A549 (cell line): ENCODE results near the gene RPTOR. TPM values are rescaled to one million over a fixed set of nuclear protein-coding genes. Genes with fewer than 3 reads are reported as not detected.

ENCODE experiments used
- ATAC-seq, 2 experiments: fragments of 200-7000 bp in 1 of 2; fragments of >200 bp in 1 of 2; cut with Nextera tagmentation in 1 of 2; cut with Tn5 transposase in 1 of 2; 3 replicates each; pipeline versions ENCODE4 v1.8.0 to v1.9.1; 2018 to 2020; ENCODE audit warnings: mild to moderate bottlenecking in 1 of 2, moderate library complexity in 1 of 2
- CTCF ChIA-PET: fragments of 300-600 bp; sonication (Branson Sonifier 250); formaldehyde crosslinking; extraction: SDS; loops from one replicate; lab custom pipeline; 2021; ENCODE audit warnings: antibody characterized with exemption, inconsistent platforms; lab: Yijun Ruan, JAX
- POLR2A ChIA-PET: fragments of 350-600 bp; formaldehyde crosslinking; extraction: SDS; loops from one replicate; lab custom pipeline; 2021; ENCODE audit warnings: antibody characterized with exemption, inconsistent platforms; lab: Yijun Ruan, JAX
- DNase-seq, 2 experiments: peaks; one replicate each; pipeline versions ENCODE4 v3.0.0 to v3.0.0-alpha.2; 2011 to 2016; ENCODE audit warnings: low read depth in 1 of 2, low spot score in 1 of 2
- FAIRE-seq: peaks from 2 replicates; lab custom pipeline; 2011; peaks lifted over from hg19 to GRCh38; lab: Jason Lieb, UNC
- H3K27ac ChIP-seq, 2 experiments: fragments of >200 bp; sonication (Bioruptor Twin); formaldehyde crosslinking; 3 replicates each; pipeline ENCODE4 v1.5.1; 2016 to 2017
- H3K4me1 ChIP-seq: fragments of >200 bp; sonication (Bioruptor Twin); formaldehyde crosslinking; 3 replicates; pipeline ENCODE4 v1.6.1; 2016
- H3K4me2 ChIP-seq: fragments of >200 bp; sonication (Bioruptor Twin); formaldehyde crosslinking; 3 replicates; pipeline ENCODE4 v1.6.1; 2016
- H3K4me3 ChIP-seq: fragments of >200 bp; sonication (Bioruptor Twin); formaldehyde crosslinking; 3 replicates; pipeline ENCODE4 v1.5.1; 2016
- H3K9me3 ChIP-seq: fragments of >200 bp; sonication (Bioruptor Twin); formaldehyde crosslinking; 3 replicates; pipeline ENCODE4 v1.6.1; 2016
- CHD2 ChIP-seq: fragments of 150-350 bp; IDR thresholded peaks from 2 replicates; pipeline ENCODE4 v1.6.1; 2014; ENCODE audit warnings: low read length; ENCODE audit not compliant: partially characterized antibody
- FOSB ChIP-seq: fragments of 250-450 bp; sonication (Bioruptor Pico); IDR thresholded peaks from 2 replicates; pipeline ENCODE4 v1.5.0; 2020; ENCODE audit warnings: mild to moderate bottlenecking, moderate library complexity
- FOSL2 ChIP-seq, 2 experiments: fragments of 450-650 bp in 1 of 2; fragments of >200 bp in 1 of 2; sonication (Bioruptor Twin) in 1 of 2; formaldehyde crosslinking; IDR thresholded peaks; 2 replicates each; pipeline versions ENCODE4 v1.5.0 to v1.6.1; 2016 to 2020; ENCODE audit warnings: mild to moderate bottlenecking in 1 of 2, moderate library complexity in 1 of 2
- HEYL ChIP-seq: fragments of 250-450 bp; sonication (Bioruptor Pico); IDR thresholded peaks from 2 replicates; pipeline ENCODE4 v1.8.0; 2021; ENCODE audit warnings: mild to moderate bottlenecking, moderate library complexity
- HOXA7 ChIP-seq: fragments of 250-450 bp; sonication (Bioruptor Pico); IDR thresholded peaks from 2 replicates; pipeline ENCODE4 v1.5.0; 2020; ENCODE audit warnings: mild to moderate bottlenecking, moderate library complexity
- JUNB ChIP-seq: fragments of >200 bp; sonication (Bioruptor Twin); formaldehyde crosslinking; IDR thresholded peaks from 2 replicates; pipeline ENCODE4 v1.6.1; 2016
- KDM5A ChIP-seq: fragments of 200-600 bp; sonication (generic); IDR thresholded peaks from 2 replicates; pipeline ENCODE4 v1.6.1; 2016; ENCODE audit warnings: antibody characterized with exemption, mild to moderate bottlenecking
- MAFK ChIP-seq: fragments of 450-650 bp; IDR thresholded peaks from 2 replicates; pipeline ENCODE4 v1.6.1; 2014; ENCODE audit not compliant: partially characterized antibody
- MAZ ChIP-seq: fragments of 150-350 bp; IDR thresholded peaks from 2 replicates; pipeline ENCODE4 v1.6.1; 2014; ENCODE audit warnings: antibody characterized with exemption, low read depth, low read length, borderline replicate concordance
- SMC3 ChIP-seq: fragments of >200 bp; sonication (Bioruptor Twin); formaldehyde crosslinking; IDR thresholded peaks from 3 replicates; pipeline ENCODE4 v1.6.1; 2018; ENCODE audit warnings: inconsistent platforms
- SREBF2 ChIP-seq: fragments of 450-650 bp; IDR thresholded peaks from 2 replicates; pipeline ENCODE4 v1.6.1; 2014; ENCODE audit warnings: mild to moderate bottlenecking, moderate library complexity
- ZFP36 ChIP-seq: fragments of 450-650 bp; IDR thresholded peaks from 2 replicates; pipeline ENCODE4 v1.6.1; 2014; ENCODE audit warnings: borderline replicate concordance; ENCODE audit not compliant: partially characterized antibody
- WGBS: methylation state at CpG from one replicate; pipeline ENCODE4 v1.1.6; 2017; ENCODE audit errors: missing lambda C conversion rate; 5-methylcytosine and 5-hydroxymethylcytosine counted together
- polyA plus RNA-seq, 4 experiments: library from polyadenylated mRNA; depleted of rRNA in 3 of 4; stranded (reverse); fragments of >200 nt; fragmentation: RNase III in 1 of 4; extraction: RNeasy Plus Mini Kit Qiagen cat#74134 plus additional on column Dnase treatment in 1 of 4; gene quantifications; 2 replicates in 3 of 4; 3 replicates in 1 of 4; pipeline ENCODE4 v1.2.3, GENCODE V29; 2011 to 2017
- TF ChIP-seq, protein P1 (sequence below): IDR thresholded peaks from 2 replicates; pipeline ENCODE4 v1.6.1; 2012; ENCODE audit warnings: low read depth, borderline replicate concordance
- TF ChIP-seq, protein P2 (sequence below): fragments of 250-450 bp; sonication (Bioruptor Pico); IDR thresholded peaks from 2 replicates; pipeline ENCODE4 v1.5.0; 2020; ENCODE audit warnings: low read depth, mild to moderate bottlenecking, moderate library complexity
- TF ChIP-seq, protein P3 (sequence below): fragments of >200 bp; sonication (Bioruptor Twin); formaldehyde crosslinking; IDR thresholded peaks from 3 replicates; pipeline ENCODE4 v1.6.1; 2016
- TF ChIP-seq, protein P4 (sequence below): IDR thresholded peaks from 2 replicates; pipeline ENCODE4 v1.6.1; 2012
- TF ChIP-seq, protein P5 (sequence below): fragments of >200 bp; sonication (Bioruptor Twin); formaldehyde crosslinking; IDR thresholded peaks from 3 replicates; pipeline ENCODE4 v1.5.1; 2016
- TF ChIP-seq, protein P6 (sequence below): fragments of 450-650 bp; IDR thresholded peaks from 2 replicates; pipeline ENCODE4 v1.6.1; 2014; ENCODE audit warnings: antibody characterized with exemption

RPTOR gene
- polyA plus RNA-seq, 2 of the 4 experiments (the other 2 are of a cell fraction) = 10.8 to 27.1 TPM

DNA sequence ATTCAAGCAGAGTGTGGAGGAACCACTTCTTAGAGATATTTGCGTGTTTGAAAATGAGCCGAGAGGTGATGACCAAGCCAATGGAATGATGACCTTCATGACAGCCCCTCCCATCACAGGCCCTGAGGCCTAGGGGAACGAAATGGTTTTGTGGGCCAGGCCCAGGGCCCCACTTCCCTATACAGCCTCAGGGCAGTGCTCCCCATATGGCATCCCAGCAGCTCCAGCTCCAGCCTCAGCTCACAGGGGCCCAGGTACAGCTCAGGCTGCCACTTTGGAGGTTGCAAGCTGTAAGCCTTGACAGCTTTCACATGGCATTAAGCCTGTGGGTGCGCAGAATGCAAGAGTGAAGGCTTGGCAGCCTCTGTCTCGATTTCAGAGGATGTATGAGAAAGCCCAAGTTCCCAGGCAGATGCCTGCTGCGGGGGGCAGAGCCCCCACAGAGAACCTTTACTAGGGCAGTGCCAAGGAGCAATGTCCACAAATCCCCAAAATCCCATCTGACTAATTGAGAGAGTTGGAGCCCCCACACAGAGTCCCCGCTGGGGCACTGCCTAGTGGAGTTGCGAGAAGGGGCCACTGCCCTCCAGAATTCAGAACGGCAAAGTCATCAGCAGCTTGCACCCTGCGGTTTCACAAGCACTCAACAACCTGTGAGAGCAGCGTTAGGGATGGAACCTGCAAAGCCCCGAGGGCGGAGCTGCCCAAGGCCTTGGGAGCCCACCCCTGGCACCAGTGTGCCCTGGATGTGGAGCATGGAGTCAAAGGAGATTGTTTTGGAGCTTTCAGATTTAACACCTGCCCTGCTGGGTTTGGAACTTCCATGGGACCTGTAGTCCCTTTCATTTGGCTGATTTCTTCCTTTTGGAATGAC is 468.2 kb downstream of the RPTOR start:
- CTCF ChIA-PET = interaction anchor here (0.8 to 7.2 kb wide), 5 partner anchors 10 to 89 kb away, joined by 3 to 51 read pairs (median 6); no protein-coding TSS in a partner anchor

DNA sequence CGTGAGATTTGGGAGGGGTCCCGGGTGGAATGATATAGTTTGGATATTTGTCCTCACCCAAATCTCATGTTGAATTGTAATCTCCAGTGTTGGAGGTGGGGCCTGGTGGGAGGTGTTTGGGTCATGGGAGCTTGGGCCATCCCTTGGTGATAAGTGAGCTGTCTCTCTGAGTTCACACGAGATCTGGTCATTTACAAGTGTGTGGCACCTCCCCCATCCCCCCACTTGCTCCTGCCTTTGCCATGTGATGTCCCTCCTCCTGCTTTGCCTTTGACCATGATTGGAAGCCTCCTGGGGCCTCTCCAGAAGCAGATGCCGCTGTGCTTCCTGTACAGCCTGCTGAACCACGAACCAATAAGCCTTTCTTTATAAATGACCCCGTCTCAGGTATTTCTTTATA is 469.0 kb downstream of the RPTOR start:
- ATAC-seq (no peak), FAIRE-seq (no peak)
- 59% methylated on average over 6 of the region's 6 CpGs for WGBS
- H3K4me1 ChIP-seq = no peaks in the 10 kb centered on the region
- TF ChIP-seq, protein P1, sequence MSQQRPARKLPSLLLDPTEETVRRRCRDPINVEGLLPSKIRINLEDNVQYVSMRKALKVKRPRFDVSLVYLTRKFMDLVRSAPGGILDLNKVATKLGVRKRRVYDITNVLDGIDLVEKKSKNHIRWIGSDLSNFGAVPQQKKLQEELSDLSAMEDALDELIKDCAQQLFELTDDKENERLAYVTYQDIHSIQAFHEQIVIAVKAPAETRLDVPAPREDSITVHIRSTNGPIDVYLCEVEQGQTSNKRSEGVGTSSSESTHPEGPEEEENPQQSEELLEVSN = no peak
- TF ChIP-seq FOSB (CRISPR knock-in tag) (no peak), MAZ (no peak), SMC3 (no peak), KDM5A (no peak), HEYL (CRISPR knock-in tag) (no peak), JUNB (no peak), HOXA7 (CRISPR knock-in tag) (no peak), SREBF2 (no peak)
- TF ChIP-seq, protein P2, sequence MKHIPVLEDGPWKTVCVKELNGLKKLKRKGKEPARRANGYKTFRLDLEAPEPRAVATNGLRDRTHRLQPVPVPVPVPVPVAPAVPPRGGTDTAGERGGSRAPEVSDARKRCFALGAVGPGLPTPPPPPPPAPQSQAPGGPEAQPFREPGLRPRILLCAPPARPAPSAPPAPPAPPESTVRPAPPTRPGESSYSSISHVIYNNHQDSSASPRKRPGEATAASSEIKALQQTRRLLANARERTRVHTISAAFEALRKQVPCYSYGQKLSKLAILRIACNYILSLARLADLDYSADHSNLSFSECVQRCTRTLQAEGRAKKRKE = no peak
- TF ChIP-seq, protein P3, sequence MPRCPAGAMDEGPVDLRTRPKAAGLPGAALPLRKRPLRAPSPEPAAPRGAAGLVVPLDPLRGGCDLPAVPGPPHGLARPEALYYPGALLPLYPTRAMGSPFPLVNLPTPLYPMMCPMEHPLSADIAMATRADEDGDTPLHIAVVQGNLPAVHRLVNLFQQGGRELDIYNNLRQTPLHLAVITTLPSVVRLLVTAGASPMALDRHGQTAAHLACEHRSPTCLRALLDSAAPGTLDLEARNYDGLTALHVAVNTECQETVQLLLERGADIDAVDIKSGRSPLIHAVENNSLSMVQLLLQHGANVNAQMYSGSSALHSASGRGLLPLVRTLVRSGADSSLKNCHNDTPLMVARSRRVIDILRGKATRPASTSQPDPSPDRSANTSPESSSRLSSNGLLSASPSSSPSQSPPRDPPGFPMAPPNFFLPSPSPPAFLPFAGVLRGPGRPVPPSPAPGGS = no peak
- TF ChIP-seq, all 56 proteins: peak for 0
- H3K27ac ChIP-seq = no peak overlapping the region
- ChIA-PET CTCF (interaction anchor here (1.8 to 7.2 kb wide), 2 partner anchors 9 to 88 kb away, joined by 10 to 51 read pairs; no protein-coding TSS in a partner anchor), POLR2A (no interaction called here)
- no peak overlapping the region for H3K4me2 ChIP-seq
- H3K4me3 ChIP-seq = no peak overlapping the region
- H3K9me3 ChIP-seq = peaks cover 9% of the 10 kb centered on the region; the same call in 1 of the 3 replicates
- DNase-seq = no peak

More for the DNA sequence above, 468.2 kb downstream of the RPTOR start:
- ATAC-seq = peak; percentile 29 to 31; a peak in 2 of 6 replicates
- DNase-seq = no peak
- TF ChIP-seq FOSL2 (IDR thresholded peaks at IDR 0.05) = no peak
- TF ChIP-seq FOSL2 (CRISPR knock-in tag; IDR thresholded peaks at IDR 0.05) = no peak
- TF ChIP-seq ZFP36 = no peak
- TF ChIP-seq CHD2 = no peak
- TF ChIP-seq, protein P4, sequence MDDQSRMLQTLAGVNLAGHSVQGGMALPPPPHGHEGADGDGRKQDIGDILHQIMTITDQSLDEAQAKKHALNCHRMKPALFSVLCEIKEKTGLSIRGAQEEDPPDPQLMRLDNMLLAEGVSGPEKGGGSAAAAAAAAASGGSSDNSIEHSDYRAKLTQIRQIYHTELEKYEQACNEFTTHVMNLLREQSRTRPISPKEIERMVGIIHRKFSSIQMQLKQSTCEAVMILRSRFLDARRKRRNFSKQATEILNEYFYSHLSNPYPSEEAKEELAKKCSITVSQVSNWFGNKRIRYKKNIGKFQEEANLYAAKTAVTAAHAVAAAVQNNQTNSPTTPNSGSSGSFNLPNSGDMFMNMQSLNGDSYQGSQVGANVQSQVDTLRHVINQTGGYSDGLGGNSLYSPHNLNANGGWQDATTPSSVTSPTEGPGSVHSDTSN = no peak
- no peak for TF ChIP-seq MAFK
- TF ChIP-seq MAZ = no peak
- no peak for TF ChIP-seq KDM5A
- TF ChIP-seq, protein P5, sequence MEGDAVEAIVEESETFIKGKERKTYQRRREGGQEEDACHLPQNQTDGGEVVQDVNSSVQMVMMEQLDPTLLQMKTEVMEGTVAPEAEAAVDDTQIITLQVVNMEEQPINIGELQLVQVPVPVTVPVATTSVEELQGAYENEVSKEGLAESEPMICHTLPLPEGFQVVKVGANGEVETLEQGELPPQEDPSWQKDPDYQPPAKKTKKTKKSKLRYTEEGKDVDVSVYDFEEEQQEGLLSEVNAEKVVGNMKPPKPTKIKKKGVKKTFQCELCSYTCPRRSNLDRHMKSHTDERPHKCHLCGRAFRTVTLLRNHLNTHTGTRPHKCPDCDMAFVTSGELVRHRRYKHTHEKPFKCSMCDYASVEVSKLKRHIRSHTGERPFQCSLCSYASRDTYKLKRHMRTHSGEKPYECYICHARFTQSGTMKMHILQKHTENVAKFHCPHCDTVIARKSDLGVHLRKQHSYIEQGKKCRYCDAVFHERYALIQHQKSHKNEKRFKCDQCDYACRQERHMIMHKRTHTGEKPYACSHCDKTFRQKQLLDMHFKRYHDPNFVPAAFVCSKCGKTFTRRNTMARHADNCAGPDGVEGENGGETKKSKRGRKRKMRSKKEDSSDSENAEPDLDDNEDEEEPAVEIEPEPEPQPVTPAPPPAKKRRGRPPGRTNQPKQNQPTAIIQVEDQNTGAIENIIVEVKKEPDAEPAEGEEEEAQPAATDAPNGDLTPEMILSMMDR = no peak
- TF ChIP-seq, protein P6, sequence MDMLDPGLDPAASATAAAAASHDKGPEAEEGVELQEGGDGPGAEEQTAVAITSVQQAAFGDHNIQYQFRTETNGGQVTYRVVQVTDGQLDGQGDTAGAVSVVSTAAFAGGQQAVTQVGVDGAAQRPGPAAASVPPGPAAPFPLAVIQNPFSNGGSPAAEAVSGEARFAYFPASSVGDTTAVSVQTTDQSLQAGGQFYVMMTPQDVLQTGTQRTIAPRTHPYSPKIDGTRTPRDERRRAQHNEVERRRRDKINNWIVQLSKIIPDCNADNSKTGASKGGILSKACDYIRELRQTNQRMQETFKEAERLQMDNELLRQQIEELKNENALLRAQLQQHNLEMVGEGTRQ = no peak
- TF ChIP-seq, protein P2 = no peak
- TF ChIP-seq, protein P3 = no peak
- POLR2A ChIA-PET = no interaction called here
- Histone ChIP-seq H3K4me3 (no peak overlapping the region), H3K9me3 (peaks cover 9% of the 10 kb centered on the region; the same call in 1 of the 3 replicates), H3K27ac (no peak overlapping the region), H3K4me2 (no peak overlapping the region), H3K4me1 (no peaks in the 10 kb centered on the region)
- FAIRE-seq = no peak
- WGBS = 52% methylated on average over 11 of the region's 13 CpGs
